22Rv1 (cell line): ENCODE results near the gene NCK2.

Experiments
- H3K27ac ChIP-seq: fragments of 450-650 bp; 2 replicates; pipeline ENCODE4 v1.5.1; 2017
- ZFX ChIP-seq: fragments of 450-650 bp; IDR thresholded peaks from 2 replicates; pipeline ENCODE4 v1.6.1; 2017; ENCODE audit warnings: antibody characterized with exemption, borderline replicate concordance
- TF ChIP-seq, protein P1 (sequence below): fragments of 450-650 bp; IDR thresholded peaks from 2 replicates; pipeline ENCODE4 v1.5.1; 2017; ENCODE audit warnings: mild to moderate bottlenecking

Gene NCK2

DNA sequence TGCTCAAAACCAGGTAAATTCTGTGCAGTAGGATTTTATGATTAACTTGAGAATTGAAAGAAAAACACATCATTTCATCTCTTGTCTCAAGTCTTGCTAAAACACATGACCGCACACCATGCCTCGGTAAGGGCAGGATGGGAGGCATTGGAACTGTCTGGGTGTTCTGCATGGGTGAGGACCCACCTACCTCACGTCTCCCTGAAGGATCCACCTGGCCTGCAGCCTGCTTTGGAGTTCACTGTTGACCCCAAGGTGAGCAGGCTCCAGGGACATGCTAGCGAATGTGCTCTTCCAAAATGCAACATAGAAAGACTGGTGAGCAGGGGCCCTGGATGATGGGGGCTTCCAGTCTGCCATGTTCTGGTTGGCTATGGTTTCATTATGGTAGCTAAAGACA, 131.5 kb downstream of the NCK2 start:
- TF ChIP-seq, protein P1, sequence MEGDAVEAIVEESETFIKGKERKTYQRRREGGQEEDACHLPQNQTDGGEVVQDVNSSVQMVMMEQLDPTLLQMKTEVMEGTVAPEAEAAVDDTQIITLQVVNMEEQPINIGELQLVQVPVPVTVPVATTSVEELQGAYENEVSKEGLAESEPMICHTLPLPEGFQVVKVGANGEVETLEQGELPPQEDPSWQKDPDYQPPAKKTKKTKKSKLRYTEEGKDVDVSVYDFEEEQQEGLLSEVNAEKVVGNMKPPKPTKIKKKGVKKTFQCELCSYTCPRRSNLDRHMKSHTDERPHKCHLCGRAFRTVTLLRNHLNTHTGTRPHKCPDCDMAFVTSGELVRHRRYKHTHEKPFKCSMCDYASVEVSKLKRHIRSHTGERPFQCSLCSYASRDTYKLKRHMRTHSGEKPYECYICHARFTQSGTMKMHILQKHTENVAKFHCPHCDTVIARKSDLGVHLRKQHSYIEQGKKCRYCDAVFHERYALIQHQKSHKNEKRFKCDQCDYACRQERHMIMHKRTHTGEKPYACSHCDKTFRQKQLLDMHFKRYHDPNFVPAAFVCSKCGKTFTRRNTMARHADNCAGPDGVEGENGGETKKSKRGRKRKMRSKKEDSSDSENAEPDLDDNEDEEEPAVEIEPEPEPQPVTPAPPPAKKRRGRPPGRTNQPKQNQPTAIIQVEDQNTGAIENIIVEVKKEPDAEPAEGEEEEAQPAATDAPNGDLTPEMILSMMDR, result no peak
- TF ChIP-seq ZFX, result no peak
- no peak overlapping the region for H3K27ac ChIP-seq

DNA sequence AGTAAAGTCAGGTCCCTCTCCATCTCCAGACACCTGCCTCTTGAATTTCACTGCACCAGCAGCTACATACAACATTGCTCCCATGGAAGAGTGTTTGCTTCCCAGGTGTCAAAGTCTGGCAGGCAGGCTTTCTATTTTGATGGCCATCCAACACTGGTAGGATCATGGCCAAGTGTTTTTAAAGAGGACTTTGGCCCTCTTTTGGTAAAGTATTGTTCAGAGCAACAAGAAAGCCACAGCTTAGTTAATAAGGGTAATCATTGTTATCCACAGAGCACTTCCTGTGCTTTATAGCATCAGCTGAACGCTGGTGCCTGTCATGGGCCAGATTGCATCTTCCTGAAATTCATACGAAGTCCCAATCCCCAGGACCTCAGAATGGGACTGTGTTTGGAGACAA, 133.2 kb downstream of the NCK2 start:
- no peak overlapping the region for H3K27ac ChIP-seq
- TF ChIP-seq ZFX, result no peak

DNA sequence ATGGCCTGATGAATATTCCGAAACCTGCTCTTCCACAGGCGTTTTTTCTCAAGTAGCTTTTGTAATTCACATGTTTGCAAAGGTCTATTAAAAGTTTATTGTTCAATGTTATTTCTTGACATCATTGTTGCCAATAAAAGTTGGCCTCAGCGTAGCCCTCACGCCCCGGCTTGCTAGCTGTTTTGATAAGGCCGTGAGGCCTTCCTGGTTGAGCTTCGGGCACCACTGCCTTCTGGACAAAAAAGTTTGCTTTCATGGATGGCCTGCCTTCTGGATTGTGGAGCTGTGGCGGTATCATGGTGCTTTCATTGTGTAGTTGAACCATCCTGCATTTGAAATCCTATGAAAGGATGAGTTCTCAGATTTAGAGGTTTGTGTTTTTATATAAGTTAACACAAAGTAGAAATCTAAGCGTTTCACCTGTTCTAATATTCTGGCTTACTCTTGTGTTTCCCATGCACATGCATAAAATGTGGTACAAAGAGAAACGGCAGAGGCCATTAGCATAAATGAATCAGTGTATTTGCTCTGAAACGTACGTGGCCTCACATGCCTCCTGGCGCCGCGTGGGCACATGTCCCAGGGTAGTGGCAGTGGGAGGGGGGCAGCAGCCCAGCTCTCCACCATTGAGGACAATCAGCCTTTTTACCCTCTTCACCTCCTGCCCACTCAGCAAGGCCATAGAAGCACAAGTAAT, 134.5 kb downstream of the NCK2 start:
- H3K27ac ChIP-seq, result no peak overlapping the region
- TF ChIP-seq, protein P1, result no peak
- no peak for TF ChIP-seq ZFX

DNA sequence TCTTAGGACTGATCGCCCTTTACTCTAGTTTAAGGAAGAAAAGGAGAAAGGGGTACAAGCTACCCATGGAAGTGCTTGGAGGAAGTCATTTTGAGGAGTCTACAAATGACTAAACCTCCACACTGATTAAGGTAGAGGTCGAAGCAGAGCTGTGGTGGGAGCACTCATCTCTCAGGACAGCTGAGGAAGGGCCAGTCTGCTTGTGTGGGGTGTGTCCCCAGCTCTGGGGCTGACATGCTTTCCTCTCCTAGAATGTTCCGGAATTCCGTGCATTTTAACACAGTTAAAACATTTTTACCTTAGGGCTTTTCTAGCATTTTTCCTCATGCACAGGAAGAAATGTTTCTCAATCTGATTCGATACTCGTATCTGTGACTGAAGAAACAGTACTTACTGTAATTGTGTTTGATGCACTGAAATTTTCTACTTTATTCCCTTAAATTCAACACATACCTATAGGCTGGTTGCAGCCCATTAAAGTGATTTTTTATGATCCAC, 135.1 kb downstream of the NCK2 start:
- H3K27ac ChIP-seq, result no peak overlapping the region
- TF ChIP-seq ZFX, result no peak
- TF ChIP-seq, protein P1, result no peak

DNA sequence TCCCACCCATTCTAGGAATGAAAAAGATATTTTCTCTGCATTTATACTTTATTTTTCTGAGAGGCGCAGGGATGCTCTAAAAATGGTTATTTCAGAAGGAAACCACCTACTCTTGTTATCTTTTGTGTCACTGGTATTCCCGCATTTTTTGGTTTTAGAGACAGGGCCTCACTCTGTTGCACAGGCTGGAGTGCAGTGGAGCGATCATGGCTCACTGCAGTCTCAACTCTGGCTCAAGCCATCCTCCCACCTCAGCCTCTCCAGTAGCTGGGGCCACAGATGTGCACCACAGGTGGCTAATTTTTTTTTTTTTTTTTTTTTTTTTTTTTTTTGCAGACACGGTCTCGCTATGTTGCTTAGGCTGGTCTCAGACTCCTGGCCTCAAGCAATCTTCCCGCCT, 135.9 kb downstream of the NCK2 start:
- H3K27ac ChIP-seq, result no peak overlapping the region
- no peak for TF ChIP-seq ZFX
- TF ChIP-seq, protein P1, result no peak

DNA sequence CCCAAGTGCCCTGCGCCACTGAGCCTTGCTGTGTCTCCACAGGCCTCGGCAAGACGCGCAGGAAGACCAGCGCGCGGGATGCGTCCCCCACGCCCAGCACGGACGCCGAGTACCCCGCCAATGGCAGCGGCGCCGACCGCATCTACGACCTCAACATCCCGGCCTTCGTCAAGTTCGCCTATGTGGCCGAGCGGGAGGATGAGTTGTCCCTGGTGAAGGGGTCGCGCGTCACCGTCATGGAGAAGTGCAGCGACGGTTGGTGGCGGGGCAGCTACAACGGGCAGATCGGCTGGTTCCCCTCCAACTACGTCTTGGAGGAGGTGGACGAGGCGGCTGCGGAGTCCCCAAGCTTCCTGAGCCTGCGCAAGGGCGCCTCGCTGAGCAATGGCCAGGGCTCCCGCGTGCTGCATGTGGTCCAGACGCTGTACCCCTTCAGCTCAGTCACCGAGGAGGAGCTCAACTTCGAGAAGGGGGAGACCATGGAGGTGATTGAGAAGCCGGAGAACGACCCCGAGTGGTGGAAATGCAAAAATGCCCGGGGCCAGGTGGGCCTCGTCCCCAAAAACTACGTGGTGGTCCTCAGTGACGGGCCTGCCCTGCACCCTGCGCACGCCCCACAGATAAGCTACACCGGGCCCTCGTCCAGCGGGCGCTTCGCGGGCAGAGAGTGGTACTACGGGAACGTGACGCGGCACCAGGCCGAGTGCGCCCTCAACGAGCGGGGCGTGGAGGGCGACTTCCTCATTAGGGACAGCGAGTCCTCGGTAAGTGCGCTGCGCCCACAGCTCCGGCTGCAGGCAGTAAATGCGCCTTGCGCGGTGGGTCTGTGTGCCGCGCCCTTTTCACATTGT, 136.8 kb downstream of the NCK2 start:
- no peak overlapping the region for H3K27ac ChIP-seq
- TF ChIP-seq ZFX, result no peak
- TF ChIP-seq, protein P1, result no peak

DNA sequence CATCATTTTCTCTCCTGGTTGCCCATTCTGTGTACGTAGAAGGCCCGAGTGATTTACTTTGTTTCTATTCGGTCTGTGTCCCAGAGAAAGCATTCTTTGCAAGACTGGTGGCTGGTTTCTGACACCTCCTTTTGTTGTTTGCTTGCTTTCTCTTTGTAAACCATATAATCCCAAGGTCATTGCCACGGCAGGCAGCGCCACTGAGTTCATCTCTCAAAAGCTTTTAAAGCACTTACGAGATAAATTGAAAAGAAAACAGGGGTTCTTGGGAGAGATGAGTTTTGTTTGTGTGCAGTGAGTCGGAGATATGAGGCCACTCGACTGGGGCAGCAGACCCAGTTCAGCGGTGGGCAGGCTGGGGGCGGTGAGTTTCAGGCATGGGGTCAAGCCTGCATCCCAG, 137.6 kb downstream of the NCK2 start:
- TF ChIP-seq, protein P1, result no peak
- no peak for TF ChIP-seq ZFX
- H3K27ac ChIP-seq, result no peak overlapping the region
